ENCODE data around the gene ANGPTL4.

Gene ANGPTL4

GRCh38 chr19:8386990-8387389 lies 23.0 kb downstream of the ANGPTL4 start:
- no peak for TF ChIP-seq ZFX (IDR thresholded peaks at IDR 0.05)
- no peak for TF ChIP-seq CTCF (conservative IDR thresholded peaks at IDR 0.05)

GRCh38 chr19:8387688-8388611 lies 24.0 kb downstream of the ANGPTL4 start:
- no peak overlapping the region for H3K27ac ChIP-seq
- no peak for TF ChIP-seq CTCF (conservative IDR thresholded peaks at IDR 0.05)
- TF ChIP-seq ZFX (IDR thresholded peaks at IDR 0.05) = no peak

More at GRCh38 chr19:8386990-8387389, 23.0 kb downstream of the ANGPTL4 start:
- no peak overlapping the region for H3K27ac ChIP-seq

GRCh38 chr19:8388612-8388958 lies 24.6 kb downstream of the ANGPTL4 start:
- no peak overlapping the region for H3K27ac ChIP-seq

GRCh38 chr19:8389891-8390616 lies 26.1 kb downstream of the ANGPTL4 start, which contains the start of gene RAB11B:
RAB11B (plus strand) TSS chr19:8390360; CDS start chr19:8390417, 57 bp downstream.
- peak within 1 kb of the TSS; percentile 93 for H3K27ac ChIP-seq
- peak; percentile 37; the same call in 1 of the 2 replicates for TF ChIP-seq ZFX (IDR thresholded peaks at IDR 0.05)
- TF ChIP-seq CTCF (conservative IDR thresholded peaks at IDR 0.05) = no peak

More at GRCh38 chr19:8388612-8388958, 24.6 kb downstream of the ANGPTL4 start:
- TF ChIP-seq CTCF (conservative IDR thresholded peaks at IDR 0.05) (no peak), ZFX (IDR thresholded peaks at IDR 0.05) (no peak)

GRCh38 chr19:8390617-8390981 lies 26.6 kb downstream of the ANGPTL4 start:
- TF ChIP-seq ZFX (IDR thresholded peaks at IDR 0.05) (no peak), CTCF (conservative IDR thresholded peaks at IDR 0.05) (no peak)

GRCh38 chr19:8391198-8392016 lies 27.5 kb downstream of the ANGPTL4 start:
- TF ChIP-seq ZFX (IDR thresholded peaks at IDR 0.05) (no peak), CTCF (conservative IDR thresholded peaks at IDR 0.05) (no peak)
- peak overlapping the region; percentile 16 for H3K27ac ChIP-seq

More at GRCh38 chr19:8390617-8390981, 26.6 kb downstream of the ANGPTL4 start:
- H3K27ac ChIP-seq = peak overlapping the region; percentile 93

Measured in C4-2B (cell line).